ENCODE data around the gene GNB4.

The GNB4 gene

GRCh38 chr3:179451265-179452175, at the start of gene GNB4:
TSS of gene GNB4 (minus strand) at chr3:179451470. CDS start at chr3:179426200, 25,270 bp downstream.
- DNase-seq (ENCODE audit: low read depth in 2 of 3, low spot score in 1 of 3): peak in 1 of 3 donors; percentile 36

- no peak for DNase-seq (ENCODE audit: low read depth in 2 of 3, low spot score in 1 of 3)
Observed at GRCh38 chr3:179495483-179495882, 44.2 kb upstream of the GNB4 start.

GRCh38 chr3:179493260-179493659, 42.0 kb upstream of the GNB4 start:
- no peak for DNase-seq (ENCODE audit: low read depth in 2 of 3, low spot score in 1 of 3)

GRCh38 chr3:179488213-179488612, 36.9 kb upstream of the GNB4 start:
- DNase-seq (ENCODE audit: low read depth in 2 of 3, low spot score in 1 of 3): no peak

GRCh38 chr3:179486806-179487205, 35.5 kb upstream of the GNB4 start:
- DNase-seq (ENCODE audit: low read depth in 2 of 3, low spot score in 1 of 3): no peak

- DNase-seq (ENCODE audit: low read depth in 2 of 3, low spot score in 1 of 3): no peak
Observed at GRCh38 chr3:179482857-179483256, 31.6 kb upstream of the GNB4 start.

- DNase-seq (ENCODE audit: low read depth in 2 of 3, low spot score in 1 of 3): no peak
Observed at GRCh38 chr3:179476215-179476614, 24.9 kb upstream of the GNB4 start.

- no peak for DNase-seq (ENCODE audit: low read depth in 2 of 3, low spot score in 1 of 3)
Observed at GRCh38 chr3:179474480-179474879, 23.2 kb upstream of the GNB4 start.

- no peak for DNase-seq (ENCODE audit: low read depth in 2 of 3, low spot score in 1 of 3)
Observed at GRCh38 chr3:179473565-179473964, 22.3 kb upstream of the GNB4 start.

GRCh38 chr3:179464323-179465092, 13.2 kb upstream of the GNB4 start:
- no peak for DNase-seq (ENCODE audit: low read depth in 2 of 3, low spot score in 1 of 3)

GRCh38 chr3:179463319-179463718, 12.0 kb upstream of the GNB4 start:
- DNase-seq (ENCODE audit: low read depth in 2 of 3, low spot score in 1 of 3): no peak

- DNase-seq (ENCODE audit: low read depth in 2 of 3, low spot score in 1 of 3): no peak
Observed at GRCh38 chr3:179460260-179460659, 9.0 kb upstream of the GNB4 start.

- no peak for DNase-seq (ENCODE audit: low read depth in 2 of 3, low spot score in 1 of 3)
Observed at GRCh38 chr3:179455954-179456353, 4.7 kb upstream of the GNB4 start.

GRCh38 chr3:179454887-179455286, 3.6 kb upstream of the GNB4 start:
- no peak for DNase-seq (ENCODE audit: low read depth in 2 of 3, low spot score in 1 of 3)

- DNase-seq (ENCODE audit: low read depth in 2 of 3, low spot score in 1 of 3): no peak
Observed at GRCh38 chr3:179453967-179454366, 2.7 kb upstream of the GNB4 start.

GRCh38 chr3:179452872-179453271, 1.6 kb upstream of the GNB4 start:
- no peak for DNase-seq (ENCODE audit: low read depth in 2 of 3, low spot score in 1 of 3)

GRCh38 chr3:179452176-179452564, 900 bp upstream of the GNB4 start:
- DNase-seq (ENCODE audit: low read depth in 2 of 3, low spot score in 1 of 3): no peak

GRCh38 chr3:179450901-179451264, 387 bp downstream of the GNB4 start:
- DNase-seq (ENCODE audit: low read depth in 2 of 3, low spot score in 1 of 3): no peak

- DNase-seq (ENCODE audit: low read depth in 2 of 3, low spot score in 1 of 3): no peak
Observed at GRCh38 chr3:179450261-179450701, 989 bp downstream of the GNB4 start.

GRCh38 chr3:179449636-179450035, 1.6 kb downstream of the GNB4 start:
- DNase-seq (ENCODE audit: low read depth in 2 of 3, low spot score in 1 of 3): no peak

GRCh38 chr3:179447251-179447650, 4.0 kb downstream of the GNB4 start:
- DNase-seq (ENCODE audit: low read depth in 2 of 3, low spot score in 1 of 3): no peak

- no peak for DNase-seq (ENCODE audit: low read depth in 2 of 3, low spot score in 1 of 3)
Observed at GRCh38 chr3:179446501-179446900, 4.8 kb downstream of the GNB4 start.
